ENCODE results near the gene FTCDNL1.

The FTCDNL1 gene

DNA sequence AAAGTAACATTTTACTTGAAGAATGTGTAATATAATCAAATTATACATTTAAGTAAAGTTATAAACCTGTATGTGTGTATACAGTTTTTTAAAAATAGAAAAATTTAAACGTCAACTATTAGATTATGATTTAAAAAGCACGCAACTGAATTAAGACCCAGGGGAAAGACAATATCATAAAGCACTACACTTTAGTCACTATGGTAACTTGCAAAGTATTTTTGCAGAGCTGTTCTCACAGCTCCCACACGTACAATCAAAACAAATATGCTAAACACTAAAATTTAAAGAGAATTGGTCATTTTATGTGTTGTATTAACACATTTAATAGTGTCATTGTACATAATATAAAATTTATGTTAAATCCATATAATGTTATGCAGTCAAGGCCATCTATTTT is 59.7 kb downstream of the FTCDNL1 start:
- no peak for DNase-seq (ENCODE audit: low read depth, low spot score)
- TF ChIP-seq POLR2AphosphoS5 (IDR thresholded peaks at IDR 0.05; ENCODE audit: borderline replicate concordance, low read depth, low read length), result no peak
- Histone ChIP-seq H3K4me3 (no peak overlapping the region), H3K27ac (no peak overlapping the region), H3K9me3 (ENCODE audit: low read depth, low read length) (no peaks in the 10 kb centered on the region), H3K36me3 (ENCODE audit: insufficient read depth, low read length) (no peaks in the 10 kb centered on the region), H3K9ac (ENCODE audit: insufficient read length) (no peak overlapping the region)

DNA sequence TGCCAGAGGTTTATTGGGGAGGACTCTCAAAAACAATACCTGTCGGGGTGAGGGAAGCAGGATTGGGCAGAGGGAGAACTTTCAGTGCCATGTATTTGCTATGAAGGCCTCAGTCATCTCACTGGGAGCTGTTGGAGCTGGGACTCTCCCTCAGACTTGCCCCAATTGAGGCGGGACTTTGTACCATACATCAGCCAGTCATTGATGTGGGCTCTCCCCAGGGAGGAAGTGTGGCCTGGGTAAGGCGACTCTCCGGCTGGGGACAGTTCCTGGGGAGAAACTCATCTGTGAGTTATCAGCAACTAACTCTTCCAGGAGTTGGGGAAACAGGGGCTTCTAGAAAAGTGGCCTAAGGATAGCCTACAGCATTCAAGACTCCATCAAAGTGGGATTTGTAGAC is 66.5 kb downstream of the FTCDNL1 start:
- H3K4me3 ChIP-seq, result no peak overlapping the region
- TF ChIP-seq FOXP2 (optimal IDR thresholded peaks at IDR 0.05; ENCODE audit: control extremely low read depth, extremely low read length, insufficient read depth) (no peak), POLR2AphosphoS5 (IDR thresholded peaks at IDR 0.05; ENCODE audit: borderline replicate concordance, low read depth, low read length) (no peak), EZH2 (IDR thresholded peaks at IDR 0.05) (no peak)
- no peak for DNase-seq (ENCODE audit: low read depth, low spot score)
- no peak overlapping the region for H3K9ac ChIP-seq (ENCODE audit: insufficient read length)
- H3K9me3 ChIP-seq (ENCODE audit: low read depth, low read length), result no peaks in the 10 kb centered on the region
- H3K36me3 ChIP-seq (ENCODE audit: insufficient read depth, low read length), result no peaks in the 10 kb centered on the region
- H3K27ac ChIP-seq, result no peak overlapping the region

DNA sequence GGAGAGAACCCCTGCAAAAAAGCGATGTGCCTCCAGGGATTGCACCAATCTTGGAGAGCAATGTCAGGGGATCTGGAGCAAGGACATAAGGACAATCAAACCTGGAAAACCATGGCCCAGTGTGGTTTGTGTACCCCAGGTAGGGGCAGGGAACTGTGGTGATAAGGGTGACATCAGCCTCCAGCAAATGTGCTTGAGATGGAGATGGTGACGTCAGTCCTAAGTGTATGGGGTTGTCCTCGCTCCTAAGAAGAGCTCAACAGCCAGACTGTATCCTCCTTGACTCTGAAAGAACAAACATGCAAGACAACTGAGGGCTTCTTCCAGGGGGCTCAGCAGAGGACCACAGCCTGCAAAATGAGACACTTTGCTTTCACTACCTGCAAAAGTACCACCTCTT is 71.4 kb downstream of the FTCDNL1 start:
- no peak overlapping the region for H3K27ac ChIP-seq
- no peak for DNase-seq (ENCODE audit: low read depth, low spot score)
- H3K36me3 ChIP-seq (ENCODE audit: insufficient read depth, low read length), result no peaks in the 10 kb centered on the region
- TF ChIP-seq EZH2 (IDR thresholded peaks at IDR 0.05) (no peak), FOXP2 (optimal IDR thresholded peaks at IDR 0.05; ENCODE audit: control extremely low read depth, extremely low read length, insufficient read depth) (no peak), POLR2AphosphoS5 (IDR thresholded peaks at IDR 0.05; ENCODE audit: borderline replicate concordance, low read depth, low read length) (no peak)
- no peak overlapping the region for H3K9ac ChIP-seq (ENCODE audit: insufficient read length)
- no peaks in the 10 kb centered on the region for H3K9me3 ChIP-seq (ENCODE audit: low read depth, low read length)
- no peak overlapping the region for H3K4me3 ChIP-seq

DNA sequence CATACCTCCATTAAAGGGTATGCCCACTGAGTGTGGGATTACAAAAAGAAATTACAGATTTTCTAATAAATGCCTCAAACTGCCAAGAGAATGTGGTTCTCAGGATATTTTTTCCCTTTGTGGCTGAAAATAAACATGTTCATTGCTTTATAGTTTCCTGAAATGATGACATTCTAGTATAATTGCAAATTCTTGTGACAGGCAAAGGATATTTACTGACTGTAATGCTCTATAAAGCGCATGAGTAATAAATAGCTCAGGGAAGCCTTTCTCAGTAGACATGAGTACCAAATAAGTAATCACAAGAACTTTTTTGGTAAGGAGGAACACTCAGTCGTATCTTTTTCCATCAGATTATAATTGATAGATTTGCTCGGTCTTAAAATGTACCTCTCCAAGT is 72.3 kb downstream of the FTCDNL1 start:
- no peak overlapping the region for H3K9ac ChIP-seq (ENCODE audit: insufficient read length)
- no peaks in the 10 kb centered on the region for H3K9me3 ChIP-seq (ENCODE audit: low read depth, low read length)
- TF ChIP-seq FOXP2 (optimal IDR thresholded peaks at IDR 0.05; ENCODE audit: control extremely low read depth, extremely low read length, insufficient read depth) (no peak), POLR2AphosphoS5 (IDR thresholded peaks at IDR 0.05; ENCODE audit: borderline replicate concordance, low read depth, low read length) (no peak), EZH2 (IDR thresholded peaks at IDR 0.05) (no peak)
- H3K36me3 ChIP-seq (ENCODE audit: insufficient read depth, low read length), result no peaks in the 10 kb centered on the region
- H3K27ac ChIP-seq, result no peak overlapping the region
- peak; percentile 42 for DNase-seq (ENCODE audit: low read depth, low spot score)
- no peak overlapping the region for H3K4me3 ChIP-seq

DNA sequence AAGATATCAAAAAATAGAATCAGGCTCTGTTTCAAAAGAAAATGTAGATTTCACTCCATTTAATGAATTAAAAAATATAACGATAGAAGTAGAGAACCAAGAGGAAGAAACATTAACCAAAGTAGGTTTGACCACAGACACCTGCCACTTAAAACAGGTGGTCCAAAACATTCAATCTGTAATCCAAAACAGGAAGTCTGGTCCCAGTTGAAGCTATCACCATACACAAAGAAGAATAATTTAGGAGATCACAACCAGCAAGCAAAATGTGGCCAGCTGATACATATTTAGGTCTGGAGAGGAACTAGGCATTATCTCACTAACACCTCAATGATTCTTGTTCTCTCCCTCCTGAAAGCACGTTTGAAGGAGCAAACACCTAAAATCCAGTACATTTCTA is 73.1 kb downstream of the FTCDNL1 start:
- TF ChIP-seq FOXP2 (optimal IDR thresholded peaks at IDR 0.05; ENCODE audit: control extremely low read depth, extremely low read length, insufficient read depth) (no peak), EZH2 (IDR thresholded peaks at IDR 0.05) (no peak), POLR2AphosphoS5 (IDR thresholded peaks at IDR 0.05; ENCODE audit: borderline replicate concordance, low read depth, low read length) (no peak)
- Histone ChIP-seq H3K27ac (no peak overlapping the region), H3K9ac (ENCODE audit: insufficient read length) (no peak overlapping the region), H3K4me3 (no peak overlapping the region), H3K9me3 (ENCODE audit: low read depth, low read length) (no peaks in the 10 kb centered on the region), H3K36me3 (ENCODE audit: insufficient read depth, low read length) (no peaks in the 10 kb centered on the region)
- no peak for DNase-seq (ENCODE audit: low read depth, low spot score)

DNA sequence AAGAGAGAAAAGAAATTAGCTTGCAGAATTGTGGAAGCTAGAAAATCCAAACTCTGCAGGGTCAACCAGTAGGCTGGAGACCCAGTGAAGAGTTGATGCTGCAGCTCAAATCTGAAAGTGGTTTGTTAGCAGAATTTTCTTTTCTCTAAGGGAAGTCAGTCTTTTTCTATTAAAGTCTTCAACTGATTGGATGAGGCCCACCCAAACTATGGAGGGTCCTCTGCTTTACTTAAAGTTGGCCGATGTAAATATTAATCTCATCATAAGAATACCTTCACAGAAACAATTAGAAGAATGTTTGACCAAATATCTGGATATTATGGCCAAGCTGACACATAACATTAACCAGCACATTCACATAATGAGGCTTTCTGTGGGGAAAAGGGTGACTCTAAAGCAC is 73.7 kb downstream of the FTCDNL1 start:
- TF ChIP-seq FOXP2 (optimal IDR thresholded peaks at IDR 0.05; ENCODE audit: control extremely low read depth, extremely low read length, insufficient read depth), result no peak
- no peak for TF ChIP-seq POLR2AphosphoS5 (IDR thresholded peaks at IDR 0.05; ENCODE audit: borderline replicate concordance, low read depth, low read length)
- no peak for TF ChIP-seq EZH2 (IDR thresholded peaks at IDR 0.05)
- no peak for DNase-seq (ENCODE audit: low read depth, low spot score)
- H3K36me3 ChIP-seq (ENCODE audit: insufficient read depth, low read length), result no peaks in the 10 kb centered on the region
- no peak overlapping the region for H3K9ac ChIP-seq (ENCODE audit: insufficient read length)
- no peak overlapping the region for H3K4me3 ChIP-seq
- no peak overlapping the region for H3K27ac ChIP-seq
- H3K9me3 ChIP-seq (ENCODE audit: low read depth, low read length), result no peaks in the 10 kb centered on the region

DNA sequence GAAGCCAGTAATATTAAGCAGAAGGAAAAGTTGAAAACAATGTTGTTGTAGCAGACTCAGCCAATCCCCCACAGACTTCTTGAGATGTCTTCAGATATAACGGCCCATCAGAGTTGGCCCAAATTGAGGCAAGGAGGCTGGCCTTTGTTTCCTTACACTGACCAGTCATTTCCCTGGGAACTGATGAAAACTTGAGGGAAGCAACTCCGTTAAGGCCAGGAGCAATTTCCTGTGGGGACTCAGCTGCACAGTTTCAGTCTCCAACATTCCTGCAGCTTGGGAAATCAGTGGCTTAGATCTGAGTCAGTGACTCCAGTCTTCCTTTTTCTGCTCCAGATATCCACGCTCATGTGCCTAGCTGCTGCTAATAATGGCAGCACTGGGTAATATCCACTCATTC is 75.7 kb downstream of the FTCDNL1 start:
- DNase-seq (ENCODE audit: low read depth, low spot score), result no peak
- Histone ChIP-seq H3K27ac (no peak overlapping the region), H3K9me3 (ENCODE audit: low read depth, low read length) (no peaks in the 10 kb centered on the region), H3K36me3 (ENCODE audit: insufficient read depth, low read length) (no peaks in the 10 kb centered on the region), H3K9ac (ENCODE audit: insufficient read length) (no peak overlapping the region), H3K4me3 (no peak overlapping the region)
- TF ChIP-seq FOXP2 (optimal IDR thresholded peaks at IDR 0.05; ENCODE audit: control extremely low read depth, extremely low read length, insufficient read depth) (no peak), EZH2 (IDR thresholded peaks at IDR 0.05) (no peak), POLR2AphosphoS5 (IDR thresholded peaks at IDR 0.05; ENCODE audit: borderline replicate concordance, low read depth, low read length) (no peak)

DNA sequence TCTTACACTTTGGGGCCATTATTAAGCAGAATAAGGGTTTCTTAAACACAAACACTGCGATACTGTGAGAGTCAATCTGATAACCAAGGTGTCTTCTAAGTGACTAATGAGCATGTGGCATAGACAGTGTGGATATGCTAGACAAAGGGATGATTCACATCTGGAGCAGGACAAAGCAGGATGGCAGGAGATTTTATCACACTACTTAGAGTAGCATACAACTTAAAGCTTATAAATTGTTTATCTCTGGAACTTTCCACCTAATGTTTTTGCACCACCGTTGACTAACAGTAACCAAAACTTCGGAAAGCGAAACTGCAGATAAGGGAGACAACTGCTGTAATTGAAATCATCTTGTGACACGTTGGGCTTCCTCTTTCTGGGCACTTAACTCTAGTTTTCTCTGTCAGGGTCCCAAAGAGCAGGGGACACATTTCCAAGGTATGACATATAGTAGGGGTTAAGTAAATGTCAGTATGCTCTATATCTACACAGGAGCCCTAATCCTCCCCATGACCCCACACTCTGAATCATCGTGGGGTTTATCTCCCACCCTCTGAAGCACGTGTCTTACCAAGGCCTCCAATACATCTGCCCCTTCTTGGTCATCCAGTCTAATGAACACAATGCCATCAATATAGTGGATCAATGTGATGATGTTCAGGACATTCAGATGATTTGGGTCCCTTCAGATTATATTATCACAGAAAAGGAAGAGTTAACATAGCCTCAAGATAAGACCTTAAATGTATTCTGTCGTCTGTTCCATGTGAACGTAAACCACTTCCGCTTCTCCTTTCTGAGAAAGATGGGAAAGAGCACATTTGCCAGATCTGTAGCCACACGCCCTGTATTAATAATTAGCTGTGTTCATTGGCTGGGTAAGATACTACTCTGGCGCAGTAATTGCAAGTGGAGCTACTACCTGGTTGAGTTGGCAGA is 78.7 kb downstream of the FTCDNL1 start:
- DNase-seq (ENCODE audit: low read depth, low spot score), result no peak
- Histone ChIP-seq H3K36me3 (ENCODE audit: insufficient read depth, low read length) (no peaks in the 10 kb centered on the region), H3K9ac (ENCODE audit: insufficient read length) (no peak overlapping the region), H3K27ac (no peak overlapping the region), H3K9me3 (ENCODE audit: low read depth, low read length) (no peaks in the 10 kb centered on the region), H3K4me3 (no peak overlapping the region)
- no peak for TF ChIP-seq EZH2 (IDR thresholded peaks at IDR 0.05)
- TF ChIP-seq FOXP2 (optimal IDR thresholded peaks at IDR 0.05; ENCODE audit: control extremely low read depth, extremely low read length, insufficient read depth), result no peak
- no peak for TF ChIP-seq POLR2AphosphoS5 (IDR thresholded peaks at IDR 0.05; ENCODE audit: borderline replicate concordance, low read depth, low read length)

DNA sequence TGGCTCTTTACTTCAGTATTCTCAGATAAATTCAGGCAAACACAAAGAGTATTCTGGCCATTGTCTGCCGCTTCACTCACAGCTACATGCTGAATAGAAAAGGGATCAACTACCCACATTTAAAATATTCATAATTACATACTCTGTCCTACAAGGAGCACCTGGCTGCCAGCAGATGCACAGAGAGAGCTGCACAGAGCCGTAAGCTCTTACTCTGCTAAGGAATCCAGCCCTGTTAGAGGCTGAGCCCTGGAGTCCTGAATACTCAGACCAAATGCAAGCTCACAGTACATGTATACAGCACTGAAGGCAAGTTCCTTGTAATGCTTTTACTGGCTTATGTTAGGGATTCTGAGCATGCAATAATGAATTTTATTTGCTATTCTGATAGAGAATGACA is 80.3 kb downstream of the FTCDNL1 start:
- Histone ChIP-seq H3K27ac (no peak overlapping the region), H3K4me3 (no peak overlapping the region), H3K9ac (ENCODE audit: insufficient read length) (no peak overlapping the region), H3K9me3 (ENCODE audit: low read depth, low read length) (no peaks in the 10 kb centered on the region), H3K36me3 (ENCODE audit: insufficient read depth, low read length) (no peaks in the 10 kb centered on the region)
- DNase-seq (ENCODE audit: low read depth, low spot score), result no peak
- TF ChIP-seq FOXP2 (optimal IDR thresholded peaks at IDR 0.05; ENCODE audit: control extremely low read depth, extremely low read length, insufficient read depth) (no peak), POLR2AphosphoS5 (IDR thresholded peaks at IDR 0.05; ENCODE audit: borderline replicate concordance, low read depth, low read length) (no peak), EZH2 (IDR thresholded peaks at IDR 0.05) (no peak)
